Left ventricle myocardium inferior (tissue), 1 donor: ENCODE data around the gene PNPLA6. TPM values are rescaled to one million over a fixed set of nuclear protein-coding genes. Genes with fewer than 3 reads are reported as not detected.

Experiments
- DNase-seq: peaks from one replicate; pipeline ENCODE4 v3.0.0-alpha.2; 2020
- H3K27ac ChIP-seq: fragments of 200-600 bp; replicated peaks from 2 replicates; pipeline ENCODE4 v1.8.0; 2021
- H3K27me3 ChIP-seq: fragments of 200-600 bp; 2 replicates; pipeline ENCODE4 v1.8.0; 2021; ENCODE audit warnings: low read depth
- H3K36me3 ChIP-seq: fragments of 200-600 bp; 2 replicates; pipeline ENCODE4 v1.8.0; 2021
- H3K4me1 ChIP-seq: fragments of 200-600 bp; 2 replicates; pipeline ENCODE4 v1.8.0; 2021
- H3K4me3 ChIP-seq: fragments of 200-600 bp; 2 replicates; pipeline ENCODE4 v1.8.0; 2021; ENCODE audit warnings: mild to moderate bottlenecking, moderate library complexity
- H3K9me3 ChIP-seq: fragments of 200-600 bp; replicated peaks from 2 replicates; pipeline ENCODE4 v1.8.0; 2021
- intact Hi-C: fragments of 100-400 bp; cut with micrococcal nuclease; formaldehyde crosslinking; loops from one replicate; pipeline ENCODE4 v1.11.0; 2022
- total RNA-seq: library from RNA; stranded (reverse); fragmentation: NEBNext Ultra II Directional; extraction: Animal tissue kit (Norgen Biotek cat#: 25700); gene quantifications from one replicate; pipeline ENCODE4 v1.2.1, GENCODE V29; 2021
- TF ChIP-seq, protein P1 (sequence below): fragments of 200-600 bp; IDR thresholded peaks from 2 replicates; pipeline ENCODE4 v1.8.0; 2021; ENCODE audit warnings: antibody characterized with exemption, mild to moderate bottlenecking, borderline replicate concordance
- donor health status: DM: no; HTN: yes; CAD: no; lungs with severe emphysema.

Gene PNPLA6
- total RNA-seq, 1 donor from 2014 or later: 52.7 TPM

DNA sequence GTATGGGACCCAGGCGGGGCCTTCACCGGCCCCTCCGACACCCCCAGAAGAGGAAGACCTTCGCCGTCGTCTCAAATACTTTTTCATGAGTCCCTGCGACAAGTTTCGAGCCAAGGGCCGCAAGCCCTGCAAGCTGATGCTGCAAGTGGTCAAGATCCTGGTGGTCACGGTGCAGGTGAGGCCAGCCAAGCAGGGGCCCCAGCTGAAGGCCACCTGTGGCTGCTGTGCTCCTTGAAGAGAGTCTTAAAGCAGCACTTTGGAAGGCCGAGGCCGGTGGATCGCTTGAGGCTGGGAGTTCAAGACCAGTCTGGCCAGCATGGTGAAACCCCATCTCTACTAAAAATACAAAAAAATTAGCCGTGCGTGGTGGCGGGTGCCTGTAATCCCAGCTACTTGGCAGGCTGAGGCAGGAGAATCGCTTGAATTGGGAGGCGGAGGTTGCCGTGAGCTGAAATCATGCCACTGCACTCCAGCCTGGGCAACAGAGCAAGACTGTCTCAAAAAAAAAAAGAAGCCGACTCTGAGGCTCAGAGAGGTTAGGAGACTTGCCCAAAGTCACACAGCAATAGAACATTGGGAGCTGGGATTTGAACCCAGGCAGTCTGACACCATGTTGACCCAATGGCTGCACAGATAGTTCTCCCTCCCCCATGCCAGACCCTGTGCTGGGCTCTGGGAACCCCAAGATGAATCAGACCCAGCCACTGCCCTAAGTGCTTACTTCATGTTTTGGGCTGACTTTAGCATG lies 10.4 kb upstream of the PNPLA6 start:
- no peak for DNase-seq
- Histone ChIP-seq H3K4me3 (no peak overlapping the region), H3K36me3 (peaks cover 52% of the 10 kb centered on the region), H3K4me1 (peaks cover 40% of the 10 kb centered on the region), H3K9me3 (no peaks in the 10 kb centered on the region), H3K27me3 (no peaks in the 10 kb centered on the region), H3K27ac (no peak overlapping the region)
- intact Hi-C loops: no loop called here
- TF ChIP-seq, protein P1, sequence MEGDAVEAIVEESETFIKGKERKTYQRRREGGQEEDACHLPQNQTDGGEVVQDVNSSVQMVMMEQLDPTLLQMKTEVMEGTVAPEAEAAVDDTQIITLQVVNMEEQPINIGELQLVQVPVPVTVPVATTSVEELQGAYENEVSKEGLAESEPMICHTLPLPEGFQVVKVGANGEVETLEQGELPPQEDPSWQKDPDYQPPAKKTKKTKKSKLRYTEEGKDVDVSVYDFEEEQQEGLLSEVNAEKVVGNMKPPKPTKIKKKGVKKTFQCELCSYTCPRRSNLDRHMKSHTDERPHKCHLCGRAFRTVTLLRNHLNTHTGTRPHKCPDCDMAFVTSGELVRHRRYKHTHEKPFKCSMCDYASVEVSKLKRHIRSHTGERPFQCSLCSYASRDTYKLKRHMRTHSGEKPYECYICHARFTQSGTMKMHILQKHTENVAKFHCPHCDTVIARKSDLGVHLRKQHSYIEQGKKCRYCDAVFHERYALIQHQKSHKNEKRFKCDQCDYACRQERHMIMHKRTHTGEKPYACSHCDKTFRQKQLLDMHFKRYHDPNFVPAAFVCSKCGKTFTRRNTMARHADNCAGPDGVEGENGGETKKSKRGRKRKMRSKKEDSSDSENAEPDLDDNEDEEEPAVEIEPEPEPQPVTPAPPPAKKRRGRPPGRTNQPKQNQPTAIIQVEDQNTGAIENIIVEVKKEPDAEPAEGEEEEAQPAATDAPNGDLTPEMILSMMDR: no peak

DNA sequence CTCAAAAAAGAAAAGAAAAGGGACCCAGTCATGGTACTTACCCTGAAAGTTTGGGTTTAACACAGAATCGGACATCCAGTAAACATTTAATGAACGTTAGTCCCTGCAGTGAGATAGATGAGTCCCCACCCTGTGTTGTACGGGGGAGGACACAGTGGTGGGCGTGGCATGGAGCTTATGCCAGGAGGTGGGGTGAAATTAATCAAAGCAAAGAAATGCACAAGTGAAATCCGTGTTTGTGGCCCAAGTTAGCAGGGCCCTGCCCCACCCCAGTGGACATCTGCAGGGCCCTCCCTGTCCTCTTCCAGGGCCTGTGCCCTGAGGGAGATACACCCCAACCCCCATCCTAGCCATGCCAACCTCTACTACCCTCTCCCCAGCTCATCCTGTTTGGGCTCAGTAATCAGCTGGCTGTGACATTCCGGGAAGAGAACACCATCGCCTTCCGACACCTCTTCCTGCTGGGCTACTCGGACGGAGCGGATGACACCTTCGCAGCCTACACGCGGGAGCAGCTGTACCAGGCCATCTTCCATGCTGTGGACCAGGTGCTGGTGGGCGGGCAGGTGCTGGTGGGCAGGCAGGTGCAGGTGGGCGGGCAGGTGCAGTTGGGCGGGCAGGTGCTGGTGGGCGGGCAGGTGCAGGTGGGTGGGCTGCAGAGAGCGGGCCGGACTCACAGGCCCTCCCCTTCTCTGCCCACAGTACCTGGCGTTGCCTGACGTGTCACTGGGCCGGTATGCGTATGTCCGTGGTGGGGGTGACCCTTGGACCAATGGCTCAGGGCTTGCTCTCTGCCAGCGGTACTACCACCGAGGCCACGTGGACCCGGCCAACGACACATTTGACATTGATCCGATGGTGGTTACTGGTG lies 9.2 kb upstream of the PNPLA6 start:
- H3K27ac ChIP-seq: no peak overlapping the region
- H3K4me1 ChIP-seq: peaks cover 33% of the 10 kb centered on the region
- TF ChIP-seq, protein P1: no peak
- no peaks in the 10 kb centered on the region for H3K9me3 ChIP-seq
- peaks cover 58% of the 10 kb centered on the region for H3K36me3 ChIP-seq
- H3K4me3 ChIP-seq: no peak overlapping the region
- DNase-seq: no peak
- H3K27me3 ChIP-seq: no peaks in the 10 kb centered on the region
- intact Hi-C loops: no loop called here

DNA sequence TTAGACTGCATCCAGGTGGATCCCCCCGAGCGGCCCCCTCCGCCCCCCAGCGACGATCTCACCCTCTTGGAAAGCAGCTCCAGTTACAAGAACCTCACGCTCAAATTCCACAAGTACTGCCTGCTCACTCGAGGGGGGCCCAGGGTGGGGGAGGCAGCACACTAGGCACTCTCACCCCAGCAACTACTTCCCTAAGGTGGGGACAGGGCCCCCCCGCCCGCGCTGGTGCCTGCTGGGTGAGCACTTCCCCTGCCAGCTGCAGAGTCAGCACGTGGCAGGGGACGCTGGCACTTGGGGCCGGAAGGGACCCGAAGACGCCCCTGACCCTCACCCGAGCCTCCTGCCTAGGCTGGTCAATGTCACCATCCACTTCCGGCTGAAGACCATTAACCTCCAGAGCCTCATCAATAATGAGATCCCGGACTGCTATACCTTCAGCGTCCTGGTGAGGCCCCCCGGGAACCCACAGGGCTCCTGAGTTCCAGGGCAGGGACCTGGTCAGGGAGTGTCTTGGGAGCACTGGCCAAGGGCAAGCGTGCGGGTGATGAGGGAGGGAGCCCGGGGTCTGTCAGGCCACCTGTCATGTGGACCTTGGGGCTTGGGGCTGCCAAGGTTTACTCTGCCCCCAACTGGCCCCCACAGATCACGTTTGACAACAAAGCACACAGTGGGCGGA lies 7.9 kb upstream of the PNPLA6 start:
- H3K4me1 ChIP-seq: peaks cover 21% of the 10 kb centered on the region
- peak; percentile 61 for DNase-seq
- no peaks in the 10 kb centered on the region for H3K9me3 ChIP-seq
- TF ChIP-seq, protein P1: no peak
- H3K27ac ChIP-seq: no peak overlapping the region
- intact Hi-C loops: no loop called here
- peaks cover 67% of the 10 kb centered on the region for H3K36me3 ChIP-seq
- H3K27me3 ChIP-seq: no peaks in the 10 kb centered on the region
- no peak overlapping the region for H3K4me3 ChIP-seq

DNA sequence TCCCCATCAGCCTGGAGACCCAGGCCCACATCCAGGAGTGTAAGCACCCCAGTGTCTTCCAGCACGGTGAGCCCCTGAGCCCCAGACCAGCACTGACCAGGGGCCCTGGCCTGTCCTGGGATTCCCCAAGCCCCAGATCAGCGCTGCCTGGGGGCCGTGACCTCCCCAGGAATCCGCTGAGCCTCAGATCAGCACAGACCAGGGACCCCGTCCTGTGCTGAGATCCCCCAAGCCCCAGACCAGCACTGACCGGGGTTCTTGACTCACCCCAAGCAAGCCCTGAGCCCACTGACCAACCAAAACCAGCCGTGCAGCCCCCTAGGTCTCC lies 7.4 kb upstream of the PNPLA6 start:
- DNase-seq: no peak

More for the DNA sequence above, 7.4 kb upstream of the PNPLA6 start:
- TF ChIP-seq, protein P1: no peak
- intact Hi-C loops: no loop called here
- H3K4me1 ChIP-seq: peaks cover 20% of the 10 kb centered on the region
- no peak overlapping the region for H3K27ac ChIP-seq
- peaks cover 69% of the 10 kb centered on the region for H3K36me3 ChIP-seq
- no peaks in the 10 kb centered on the region for H3K27me3 ChIP-seq
- H3K9me3 ChIP-seq: no peaks in the 10 kb centered on the region
- H3K4me3 ChIP-seq: no peak overlapping the region
